Stimulated activated CD4-positive, alpha-beta T cell treated with anti-CD3 and anti-CD28 coated beads, Interleukin-2, amount 100 ng/mL, for 4 hours (primary cell): ENCODE results near the gene BPIFB6.

Experiments
- DNase-seq: peaks from one replicate; pipeline ENCODE4 v3.0.0-alpha.2; 2020; ENCODE audit warnings: low read depth

Gene BPIFB6

DNA sequence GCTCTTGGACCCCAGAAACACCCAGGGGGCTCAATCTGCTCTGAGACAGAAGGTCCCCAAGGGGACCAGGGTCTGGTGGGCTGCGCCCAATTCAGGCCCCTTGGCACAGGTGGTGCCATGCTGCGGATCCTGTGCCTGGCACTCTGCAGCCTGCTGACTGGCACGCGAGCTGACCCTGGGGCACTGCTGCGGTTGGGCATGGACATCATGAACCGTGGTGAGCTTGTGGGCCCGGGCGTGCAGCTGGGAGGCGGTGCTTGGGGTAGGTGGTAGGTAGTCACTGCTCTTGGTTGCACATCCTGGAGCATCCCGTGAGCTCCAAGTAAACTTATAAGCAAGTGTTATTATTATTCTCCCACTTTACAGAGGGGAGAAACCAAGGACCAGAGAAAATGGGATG is at the start of gene BPIFB6:
BPIFB6 (plus strand) TSS at position 118 of the 400 bp plus-strand sequence; CDS start at position 118, 0 bp downstream.
- DNase-seq, result no peak

- no peak for DNase-seq
These were observed 48.6 kb upstream of the BPIFB6 start for GRCh38 chr20:32982617-32983458.

DNA sequence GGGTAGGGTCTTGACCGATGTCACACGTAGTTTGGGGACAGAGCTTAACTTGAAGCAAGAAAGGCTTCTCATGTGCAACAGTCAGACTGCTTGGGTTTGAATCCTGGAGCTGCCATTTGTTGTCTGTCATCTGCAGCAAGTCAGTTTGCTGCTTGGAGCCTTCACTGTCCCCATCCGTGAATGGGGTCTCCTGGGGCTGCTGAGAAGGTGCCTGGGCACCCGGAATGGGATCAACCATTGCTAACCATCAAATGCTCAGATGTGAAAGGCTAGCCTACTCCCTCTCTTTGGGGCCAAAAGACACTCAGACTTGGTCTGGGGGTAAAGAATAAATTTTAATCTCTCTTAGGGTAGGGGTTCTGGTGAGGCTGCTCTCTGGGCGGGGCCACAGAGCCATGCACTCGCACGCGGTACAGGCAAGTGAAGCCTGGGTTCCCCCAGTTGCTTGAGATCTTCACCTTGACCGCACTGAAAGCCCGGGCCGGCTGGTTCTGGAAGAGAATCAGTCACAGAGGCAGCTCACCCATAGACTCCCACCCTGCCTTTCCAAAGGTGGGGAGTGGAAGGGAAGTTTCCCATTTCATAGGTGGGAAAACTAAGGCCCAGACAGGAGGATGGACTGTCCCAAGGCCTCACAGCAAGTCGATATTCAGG is 47.9 kb upstream of the BPIFB6 start:
- no peak for DNase-seq

GRCh38 chr20:32984196-32984595 is 47.3 kb upstream of the BPIFB6 start:
- DNase-seq, result no peak

- no peak for DNase-seq
These were observed 46.7 kb upstream of the BPIFB6 start for GRCh38 chr20:32984631-32985354.

DNA sequence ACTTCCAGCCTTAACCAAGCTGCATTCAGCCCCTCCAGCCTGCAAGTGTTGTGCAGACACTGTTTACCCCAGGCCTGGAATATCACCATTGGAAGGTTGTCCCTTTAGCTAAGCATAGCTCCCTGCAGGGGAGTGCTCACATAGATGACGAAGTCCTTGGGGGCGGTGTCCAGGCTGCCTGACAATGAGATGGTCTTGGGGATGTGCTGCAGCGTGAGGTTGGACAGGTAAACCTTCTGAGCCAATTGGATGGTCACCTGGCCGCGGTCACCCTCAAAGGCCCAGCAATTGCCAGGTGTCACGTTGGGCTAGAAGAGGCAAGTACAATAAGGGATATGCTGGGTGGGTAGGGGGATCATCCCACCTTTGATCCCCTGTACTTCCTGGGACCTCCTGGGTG is 45.9 kb upstream of the BPIFB6 start:
- DNase-seq, result no peak

GRCh38 chr20:32986331-32986966 is 45.0 kb upstream of the BPIFB6 start:
- no peak for DNase-seq

- DNase-seq, result no peak
These were observed 44.2 kb upstream of the BPIFB6 start for GRCh38 chr20:32987044-32987825.

DNA sequence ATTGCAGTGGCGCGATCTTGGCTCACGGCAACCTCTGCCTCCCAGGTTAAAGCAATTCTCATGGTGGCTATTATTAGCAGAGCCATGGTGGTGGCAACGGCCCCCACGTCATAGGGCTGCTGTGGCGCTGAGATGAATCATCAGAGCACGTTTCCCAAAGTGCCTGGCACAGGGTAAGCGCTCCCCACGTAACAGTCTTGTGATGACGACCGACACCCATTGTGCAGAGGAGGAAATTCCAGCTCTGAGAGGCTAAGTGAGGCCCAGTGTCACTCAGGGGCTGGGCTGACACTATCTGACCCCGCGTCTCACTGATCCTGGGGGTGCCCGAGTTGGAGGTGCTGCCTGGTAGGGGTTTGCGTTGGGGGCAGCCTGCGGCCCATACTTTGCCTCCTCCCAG is 43.4 kb upstream of the BPIFB6 start:
- no peak for DNase-seq

DNA sequence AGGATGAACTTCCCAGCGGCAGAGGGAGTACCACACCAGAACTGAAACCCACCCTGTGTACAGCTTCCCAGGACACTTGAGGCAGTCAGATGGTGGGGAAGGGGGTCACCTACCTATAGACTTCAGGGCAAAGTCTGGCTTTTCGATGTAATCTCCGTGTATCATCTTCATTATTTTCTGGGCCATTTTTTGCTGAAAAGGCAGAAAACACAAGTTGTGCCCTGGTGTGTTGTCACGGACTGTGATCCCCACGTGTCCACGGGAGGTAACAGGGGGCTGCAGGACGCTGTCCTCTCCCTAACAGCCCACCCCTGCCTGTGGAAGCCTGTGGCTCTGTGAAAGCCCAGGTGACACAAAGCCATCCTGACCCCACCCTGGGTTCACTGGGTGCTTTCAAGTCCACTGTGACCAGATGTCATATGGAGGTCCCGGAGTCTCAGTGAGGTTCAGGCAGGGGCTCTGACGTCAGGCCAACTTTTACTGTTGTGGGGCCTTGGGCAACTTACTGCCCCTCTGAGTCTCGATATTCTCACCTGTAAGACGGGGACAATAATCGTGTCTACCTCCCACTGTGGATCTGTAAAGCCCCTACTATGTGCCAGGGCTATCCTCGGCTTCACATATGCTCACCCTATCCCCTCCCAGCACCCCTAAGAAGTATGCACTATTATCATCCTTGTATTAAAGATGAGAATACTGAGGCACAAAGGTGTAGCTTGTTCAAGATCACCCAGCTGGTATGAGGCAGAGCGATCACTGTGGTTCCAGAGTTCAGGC is 41.8 kb upstream of the BPIFB6 start:
- no peak for DNase-seq

GRCh38 chr20:32990426-32990825 is 41.0 kb upstream of the BPIFB6 start:
- no peak for DNase-seq

DNA sequence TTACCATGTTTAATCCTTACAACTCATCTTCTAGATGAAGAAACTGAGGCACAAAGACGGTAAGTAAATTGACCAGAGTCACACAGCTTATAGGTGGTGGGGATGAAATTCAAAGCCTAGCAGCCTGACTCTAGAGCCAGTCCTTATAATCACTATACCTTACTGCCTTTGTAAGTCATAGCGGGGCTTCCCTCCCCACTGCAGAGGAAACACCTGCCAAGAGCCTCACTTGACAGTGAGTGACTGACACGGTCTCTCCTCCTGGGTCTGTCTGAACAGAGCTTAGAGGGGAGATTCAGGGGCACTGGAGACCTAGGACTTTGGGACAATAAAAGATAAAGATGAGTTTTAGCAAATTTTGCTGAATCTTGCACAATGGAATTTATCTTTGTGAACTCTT is 40.1 kb upstream of the BPIFB6 start:
- DNase-seq, result no peak

GRCh38 chr20:32991792-32992641 is 39.4 kb upstream of the BPIFB6 start:
- DNase-seq, result no peak

DNA sequence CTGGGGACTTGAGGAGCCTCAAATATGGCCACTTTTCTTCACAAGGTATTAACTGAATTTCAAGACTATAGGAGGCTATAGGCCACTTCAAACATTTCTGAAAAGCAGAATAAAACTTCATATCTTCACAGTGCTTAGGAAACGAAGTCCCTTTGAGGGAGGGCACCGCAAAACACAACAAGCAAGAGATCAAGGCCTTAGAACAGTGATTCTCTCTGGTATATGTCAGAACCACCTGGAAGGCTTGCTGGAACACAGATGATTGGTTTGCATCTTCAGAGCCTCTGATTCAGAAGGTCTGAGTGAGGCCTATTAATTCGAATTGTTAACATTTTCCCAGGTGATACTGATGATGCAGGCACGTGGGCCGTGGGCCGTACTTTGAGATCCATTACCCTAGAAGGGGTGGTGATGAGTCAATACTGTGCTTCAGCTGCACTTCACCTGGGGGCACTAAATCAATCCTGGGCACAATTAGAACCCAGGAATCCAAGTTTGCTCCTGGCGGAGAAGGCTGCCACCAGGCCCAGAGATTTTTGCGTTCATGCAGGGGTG is 37.9 kb upstream of the BPIFB6 start:
- peak; percentile 31 for DNase-seq

- no peak for DNase-seq
These were observed 35.6 kb upstream of the BPIFB6 start for GRCh38 chr20:32995802-32996201.

DNA sequence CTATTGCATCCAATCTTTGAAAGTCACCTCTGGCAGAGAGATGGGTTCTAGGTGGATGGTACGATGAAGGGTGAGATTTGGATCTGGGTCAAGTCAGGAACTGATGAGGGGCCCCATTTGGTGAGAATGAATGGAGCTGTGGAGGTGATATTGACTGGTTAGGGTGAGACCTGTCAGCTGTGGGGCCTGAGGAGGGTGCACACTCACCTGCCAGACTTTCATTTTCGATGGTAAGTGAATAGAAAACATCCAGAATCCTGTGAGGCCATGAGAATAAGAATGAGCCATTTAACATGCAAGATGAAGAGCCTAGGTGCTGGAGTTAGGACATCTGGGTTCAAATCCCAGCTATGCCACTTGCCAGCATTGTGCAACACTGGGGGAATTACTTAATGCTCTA is 34.0 kb upstream of the BPIFB6 start:
- no peak for DNase-seq

- no peak for DNase-seq
These were observed 31.7 kb upstream of the BPIFB6 start for GRCh38 chr20:32999603-33000250.

- DNase-seq, result no peak
These were observed 30.5 kb upstream of the BPIFB6 start for GRCh38 chr20:33000802-33001466.
